Adrenal gland (tissue), 5 donors: Measurements from ENCODE around the gene GRIFIN.

Experiments
- CTCF ChIP-seq, 6 experiments: fragments of 450-650 bp in 4 of 6; fragments of 200-600 bp in 2 of 6; sonication (generic) in 1 of 6; IDR thresholded peaks; 1 replicate in 5 of 6; 2 replicates in 1 of 6; pipeline versions ENCODE4 v1.5.1 to v1.8.0; 2016 to 2021; ENCODE audit warnings: antibody characterized with exemption in 6 of 6, mild to moderate bottlenecking in 2 of 6, moderate library complexity in 1 of 6
- POLR2A ChIP-seq, 2 donors: fragments of 450-650 bp; IDR thresholded peaks; one replicate each; pipeline ENCODE4 v1.6.1; 2017; ENCODE audit warnings: antibody characterized with exemption in 2 of 2, mild to moderate bottlenecking in 2 of 2, moderate library complexity in 1 of 2
- donor health status: DM: no; HTN: no; CAD: no.

DNA sequence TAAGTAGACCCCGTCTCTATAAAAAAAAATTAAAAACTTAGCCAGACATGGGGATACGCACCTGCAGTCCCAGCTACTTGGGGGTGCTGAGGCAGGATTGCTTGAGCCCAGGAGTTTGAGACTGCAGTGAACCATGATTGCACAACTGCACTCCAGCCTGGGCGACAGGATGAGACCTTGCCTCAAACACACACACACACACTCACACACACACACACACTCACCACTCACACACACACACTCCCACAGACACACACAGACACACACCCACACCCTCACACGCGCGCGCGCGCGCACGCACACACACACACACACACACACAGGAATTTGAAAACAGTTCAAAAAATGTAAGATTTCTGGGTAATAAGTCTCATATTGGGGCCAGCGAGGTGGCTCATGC is 8.7 kb upstream of the GRIFIN start:
- no peak for TF ChIP-seq POLR2A (IDR thresholded peaks at IDR 0.05)
- no peak for TF ChIP-seq CTCF (IDR thresholded peaks at IDR 0.05)
